HG03066 (cell line): Measurements from ENCODE around the gene KCNA10.
"Not testable (repeated sequence)": the region's sequence is repeated elsewhere in the genome, so short reads cannot be mapped to it uniquely, and the experiment has no call there.

Experiments
- ATAC-seq: cut with Tn5 transposase; IDR thresholded peaks from one replicate; pipeline ENCODE4 v1.9.1; 2021; ENCODE audit warnings: low read depth; ENCODE audit not compliant: unreplicated experiment

Gene KCNA10

DNA sequence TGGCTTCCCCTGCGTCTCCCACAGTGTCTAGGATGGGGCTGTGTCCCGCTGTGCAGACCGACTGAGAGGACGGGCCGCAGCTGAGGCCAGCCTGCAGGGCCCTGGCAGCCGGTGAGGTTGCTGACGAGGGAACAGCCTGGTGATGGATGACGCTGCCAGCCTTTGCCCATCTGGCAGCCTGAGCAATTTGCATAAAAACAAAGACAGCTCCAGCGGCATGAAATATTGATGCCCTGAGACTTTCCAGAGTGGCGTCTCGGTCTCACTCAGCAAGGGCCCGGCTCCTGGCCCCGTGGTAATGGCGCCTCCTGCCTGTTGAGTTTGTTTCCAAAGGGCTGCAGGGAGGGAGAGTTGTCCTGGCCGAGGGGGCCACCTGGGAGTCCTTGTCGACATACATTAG, 19.1 kb upstream of the KCNA10 start:
- ATAC-seq = no peak

GRCh38 chr1:110535985-110536384, 17.0 kb upstream of the KCNA10 start:
- no peak for ATAC-seq

DNA sequence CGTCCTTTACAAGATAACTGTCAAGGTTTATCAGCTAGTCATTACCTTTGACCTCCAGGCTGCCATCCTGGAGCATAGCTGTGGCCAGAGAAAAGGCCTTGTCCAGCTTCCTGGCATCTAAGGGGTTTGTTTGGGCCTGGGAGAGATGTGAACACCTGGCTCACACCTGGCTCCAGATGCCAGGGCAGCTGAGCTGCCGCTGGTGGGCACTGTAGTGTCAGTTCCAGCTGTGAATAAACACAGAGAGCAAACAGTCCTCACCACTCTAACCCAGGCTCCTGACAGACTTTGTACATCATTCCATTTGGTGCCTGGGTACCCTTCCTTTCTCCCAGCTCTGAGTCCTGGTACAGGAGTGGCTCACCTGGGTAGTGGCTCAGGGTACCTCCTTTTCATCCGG, 14.3 kb upstream of the KCNA10 start:
- ATAC-seq = no peak

GRCh38 chr1:110529011-110529410, 10.0 kb upstream of the KCNA10 start:
- ATAC-seq = no peak

GRCh38 chr1:110526201-110526780, 7.3 kb upstream of the KCNA10 start:
- ATAC-seq = no peak

GRCh38 chr1:110525249-110525595, 6.2 kb upstream of the KCNA10 start:
- ATAC-seq = no peak

- ATAC-seq = no peak
Observed at GRCh38 chr1:110524311-110525248, 5.6 kb upstream of the KCNA10 start.

GRCh38 chr1:110523011-110523410, 4.0 kb upstream of the KCNA10 start:
- ATAC-seq = no peak

- no peak for ATAC-seq
Observed at GRCh38 chr1:110522560-110522959, 3.6 kb upstream of the KCNA10 start.

DNA sequence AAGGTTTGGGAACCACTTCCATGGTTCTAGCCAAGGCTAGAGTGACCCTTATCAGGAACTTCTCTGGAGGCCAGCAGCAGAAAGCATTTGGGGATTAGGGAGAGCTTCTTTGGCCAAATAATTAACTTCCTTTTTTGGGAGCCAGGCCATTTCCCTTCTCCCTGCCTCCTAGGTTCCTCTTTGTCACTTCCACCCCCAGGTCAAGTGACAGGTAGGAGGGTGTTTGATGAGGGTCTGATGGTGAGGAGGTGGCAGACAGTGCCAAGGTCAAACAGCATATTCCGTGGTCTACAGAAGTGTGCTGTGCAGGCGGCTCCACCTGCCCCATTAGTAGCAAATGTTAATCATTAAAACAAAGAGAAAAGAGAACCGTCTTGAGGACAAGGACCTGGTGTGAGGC, 1.9 kb upstream of the KCNA10 start:
- ATAC-seq = no peak

DNA sequence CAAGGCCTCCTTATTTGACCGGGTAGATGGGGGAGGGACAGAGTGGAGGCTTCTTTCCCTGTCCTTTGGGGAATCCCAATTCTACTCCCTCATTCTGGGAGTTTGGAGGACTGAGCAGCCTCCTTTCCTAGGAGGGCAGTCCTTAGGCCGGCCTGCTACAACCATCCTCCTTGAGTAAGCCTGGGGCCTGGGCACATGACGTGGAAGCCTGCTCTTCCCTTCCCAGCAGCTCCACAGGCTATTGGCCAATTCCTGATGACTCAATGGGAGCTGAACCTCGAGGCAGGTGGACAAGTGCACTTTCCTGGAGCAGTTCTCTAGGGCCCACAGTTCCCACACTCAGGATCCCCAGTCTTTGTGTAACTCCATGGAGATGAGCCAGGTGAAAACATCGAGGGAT, 3.1 kb downstream of the KCNA10 start:
- ATAC-seq = no peak

DNA sequence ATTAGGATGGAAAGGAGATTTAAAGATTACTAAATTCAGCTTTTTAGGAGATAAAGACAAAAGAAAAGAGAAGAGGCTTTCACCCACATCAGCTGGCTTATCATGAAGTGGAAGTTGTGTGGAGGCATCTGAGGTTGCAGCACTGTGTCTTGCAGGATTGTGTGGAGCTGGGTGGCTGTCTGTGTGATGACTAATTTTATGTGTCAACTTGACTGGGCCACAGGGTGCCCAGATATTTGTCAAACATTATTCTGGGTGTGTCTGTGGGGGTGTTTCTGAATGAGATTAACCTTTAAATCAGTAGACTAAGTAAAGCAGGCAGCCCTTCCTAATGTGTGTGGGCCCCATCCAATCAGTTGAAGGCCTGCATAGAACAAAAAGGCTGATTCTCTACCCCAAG, 3.9 kb downstream of the KCNA10 start:
- no peak for ATAC-seq

GRCh38 chr1:110513511-110513910, 5.5 kb downstream of the KCNA10 start:
- no peak for ATAC-seq

DNA sequence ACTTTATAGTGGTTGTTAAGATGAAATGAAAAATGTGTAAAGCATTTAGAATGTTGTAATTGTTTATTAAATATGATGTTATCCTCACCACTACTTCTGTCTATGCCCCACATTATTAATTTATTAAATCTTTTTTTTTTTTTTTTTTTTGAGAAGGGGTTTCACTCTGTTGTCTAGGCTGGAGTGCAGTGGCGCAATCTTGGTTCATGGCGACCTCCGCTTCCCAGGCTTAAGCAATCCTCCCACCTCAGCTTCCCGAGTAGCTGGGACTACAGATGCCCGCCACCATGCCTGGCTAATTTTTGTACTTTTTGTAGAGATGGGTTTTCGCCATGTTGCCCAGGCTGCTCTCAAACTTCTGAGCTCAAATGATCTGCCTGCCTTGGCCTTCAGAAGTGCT, 7.5 kb downstream of the KCNA10 start:
- no peak for ATAC-seq

DNA sequence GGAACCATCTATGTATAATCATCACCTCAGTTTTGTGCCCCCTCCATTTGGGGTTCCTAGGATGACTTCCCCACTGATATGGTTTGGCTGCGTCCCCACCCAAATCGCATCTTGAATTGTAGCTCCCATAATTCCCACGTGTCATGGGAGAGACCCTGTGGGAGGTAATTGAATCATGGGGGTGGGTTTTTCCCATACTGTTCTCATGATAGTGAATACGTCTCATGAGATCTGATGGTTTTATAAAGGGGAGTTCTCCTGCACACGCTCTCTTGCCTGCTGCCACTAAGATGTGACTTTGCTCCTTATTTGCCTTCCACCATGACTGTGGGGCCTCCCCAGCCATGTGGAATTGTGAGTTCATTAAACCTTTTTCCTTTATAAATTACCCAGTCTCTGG, 8.1 kb downstream of the KCNA10 start:
- ATAC-seq = not testable (repeated sequence)

DNA sequence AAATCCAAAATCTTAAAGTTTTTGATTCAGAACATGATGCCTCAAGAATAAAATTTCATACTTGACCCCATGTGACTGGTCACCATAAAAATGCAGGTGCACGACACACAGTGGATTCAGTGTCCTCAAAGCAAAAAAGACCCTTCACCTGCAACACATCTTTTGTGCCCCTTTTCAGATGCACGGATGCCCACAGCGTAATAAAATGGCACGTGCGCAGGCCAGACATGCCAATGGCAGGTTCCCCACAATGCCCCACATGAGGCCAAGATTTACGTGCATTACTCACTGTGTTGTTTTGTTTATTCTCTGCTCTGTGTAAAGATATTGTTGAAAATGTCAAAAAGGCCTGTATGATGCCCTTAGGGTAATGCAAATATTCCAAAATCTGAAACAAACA, 9.3 kb downstream of the KCNA10 start:
- no peak for ATAC-seq

DNA sequence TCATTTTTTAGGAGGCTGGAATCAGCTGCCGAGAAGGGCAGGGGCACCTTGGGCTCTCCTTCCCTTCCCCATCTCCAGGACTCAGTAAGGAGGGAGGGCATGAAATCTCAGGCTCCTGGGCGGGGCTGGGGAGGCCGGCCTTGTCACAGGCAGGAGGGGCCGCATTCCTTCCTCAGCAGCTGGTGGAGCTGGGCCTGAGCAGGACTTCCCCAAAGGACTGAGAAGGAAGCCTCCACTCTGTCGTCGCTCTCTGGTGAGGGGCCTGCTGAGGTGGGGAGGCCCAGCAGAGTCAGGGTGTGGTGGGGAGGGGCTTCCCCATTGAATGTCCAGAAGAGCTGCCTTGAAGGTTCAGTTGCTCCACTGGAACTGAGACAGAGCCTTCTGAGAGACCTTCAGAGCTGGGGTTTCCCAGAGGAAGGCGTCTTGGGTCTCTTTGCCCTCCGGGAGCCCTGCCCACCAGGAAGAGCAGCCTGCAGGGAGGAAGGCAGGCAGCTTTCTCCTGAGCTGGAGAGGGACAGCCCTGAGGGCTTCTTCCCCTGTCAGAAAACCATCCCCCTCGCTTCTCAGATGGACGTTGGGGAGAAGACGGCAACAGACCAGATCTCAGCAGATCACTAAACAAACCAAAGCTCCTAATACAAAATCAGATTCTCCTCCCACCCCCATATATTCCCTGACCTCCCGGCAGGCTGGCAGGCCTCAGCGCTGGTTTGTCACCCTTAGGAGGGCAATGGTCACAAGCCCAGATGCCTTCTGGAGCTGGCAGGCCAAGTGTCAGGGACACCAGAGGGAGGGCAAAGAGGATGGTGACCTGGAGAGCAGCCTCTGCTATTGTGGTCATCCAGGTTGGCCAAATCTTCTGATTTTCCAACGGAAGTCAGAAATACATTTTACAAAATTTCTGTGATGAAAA, 10.7 kb downstream of the KCNA10 start:
- no peak for ATAC-seq

DNA sequence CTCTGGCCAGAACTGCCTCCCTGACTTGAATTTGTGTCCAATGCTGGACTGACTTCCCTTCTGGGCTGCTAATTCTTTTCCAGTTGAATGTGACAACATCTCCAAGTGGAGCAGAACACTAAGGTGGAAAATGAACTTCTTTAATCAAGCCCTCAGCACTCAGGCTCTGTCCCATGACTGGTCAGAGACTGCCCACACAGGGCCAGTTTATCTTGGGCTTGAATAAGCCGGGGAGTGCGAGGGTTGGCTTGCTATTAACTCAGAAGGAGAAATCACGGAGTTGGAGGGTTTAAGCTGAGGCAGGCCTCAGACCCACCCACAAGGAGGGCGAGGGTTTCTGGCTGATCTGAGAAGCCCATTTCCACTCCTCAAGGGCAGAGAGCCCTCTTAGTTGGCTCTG, 12.4 kb downstream of the KCNA10 start:
- no peak for ATAC-seq

DNA sequence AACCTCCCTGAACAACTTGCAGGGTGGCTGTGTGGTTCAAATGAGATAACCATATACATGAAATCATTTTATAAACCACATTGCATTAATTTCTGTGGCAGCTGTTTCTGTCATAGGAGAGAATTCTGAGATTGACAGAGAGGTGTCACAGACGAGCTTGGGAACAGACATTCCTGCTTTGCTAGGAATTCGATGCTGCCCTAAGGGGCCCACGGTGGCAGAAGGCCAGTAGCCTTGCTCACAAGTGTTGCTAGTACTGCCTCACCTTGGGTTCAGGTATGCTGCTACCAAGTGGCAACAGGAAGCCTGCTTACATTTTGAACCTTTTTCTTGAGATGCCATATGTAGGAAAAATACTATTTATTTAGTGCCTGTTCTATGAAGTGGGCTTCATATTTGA, 13.4 kb downstream of the KCNA10 start:
- no peak for ATAC-seq

- ATAC-seq = no peak
Observed at GRCh38 chr1:110504226-110504625, 14.7 kb downstream of the KCNA10 start.

GRCh38 chr1:110503471-110503870, 15.5 kb downstream of the KCNA10 start:
- no peak for ATAC-seq
